ENCODE measurements around the gene FAM110D.

Gene FAM110D

GRCh38 chr1:26189331-26189730, 30.5 kb downstream of the FAM110D start:
- DNase-seq (ENCODE audit: low read depth, low spot score), result no peak

GRCh38 chr1:26189751-26190275, 30.9 kb downstream of the FAM110D start:
- DNase-seq (ENCODE audit: low read depth, low spot score), result no peak

GRCh38 chr1:26190373-26190987, 31.6 kb downstream of the FAM110D start, which contains the start of gene CATSPER4:
Gene CATSPER4 (plus strand): TSS chr1:26190602. CDS start chr1:26190628, 26 bp downstream.
- DNase-seq (ENCODE audit: low read depth, low spot score), result no peak

GRCh38 chr1:26191739-26192138, 32.9 kb downstream of the FAM110D start:
- DNase-seq (ENCODE audit: low read depth, low spot score), result no peak

DNA sequence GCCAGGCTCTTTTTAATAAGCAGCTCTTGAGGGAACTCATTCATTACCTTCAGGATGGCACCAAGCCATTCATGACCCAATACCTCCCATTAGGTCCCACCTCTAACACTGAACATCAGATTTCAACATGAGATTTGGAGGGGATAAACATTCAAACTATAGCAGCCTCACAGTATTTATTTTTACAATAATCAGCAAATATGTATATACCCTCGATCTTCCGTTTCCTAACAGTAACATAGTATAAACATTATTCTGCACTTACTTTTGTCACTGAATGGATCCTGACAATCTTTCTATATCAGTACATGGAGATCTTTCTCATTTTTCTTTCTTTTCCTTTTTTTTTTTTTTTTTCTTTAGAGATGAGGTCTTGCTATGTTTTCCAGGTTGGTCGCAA, 36.9 kb downstream of the FAM110D start:
- DNase-seq (ENCODE audit: low read depth, low spot score), result no peak

DNA sequence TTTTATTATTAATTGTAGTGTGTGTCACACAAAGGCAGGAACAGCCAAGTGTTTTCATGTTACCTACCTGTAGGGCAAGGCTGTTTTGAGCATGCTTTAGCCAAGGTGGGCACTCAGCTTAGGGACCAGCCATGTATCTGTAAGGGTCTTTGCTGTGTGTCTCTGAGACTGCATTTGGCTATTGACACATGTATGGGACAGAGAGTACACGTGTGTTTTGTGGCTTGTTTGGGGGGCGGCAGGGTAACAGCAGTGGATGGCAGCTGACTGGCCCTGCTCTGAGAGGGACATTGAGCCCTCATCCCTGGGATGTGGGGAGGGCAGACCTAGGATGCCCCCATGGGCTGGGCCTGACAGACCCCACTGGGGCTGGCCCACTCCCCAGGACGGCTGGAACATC, 38.4 kb downstream of the FAM110D start:
- no peak for DNase-seq (ENCODE audit: low read depth, low spot score)

DNA sequence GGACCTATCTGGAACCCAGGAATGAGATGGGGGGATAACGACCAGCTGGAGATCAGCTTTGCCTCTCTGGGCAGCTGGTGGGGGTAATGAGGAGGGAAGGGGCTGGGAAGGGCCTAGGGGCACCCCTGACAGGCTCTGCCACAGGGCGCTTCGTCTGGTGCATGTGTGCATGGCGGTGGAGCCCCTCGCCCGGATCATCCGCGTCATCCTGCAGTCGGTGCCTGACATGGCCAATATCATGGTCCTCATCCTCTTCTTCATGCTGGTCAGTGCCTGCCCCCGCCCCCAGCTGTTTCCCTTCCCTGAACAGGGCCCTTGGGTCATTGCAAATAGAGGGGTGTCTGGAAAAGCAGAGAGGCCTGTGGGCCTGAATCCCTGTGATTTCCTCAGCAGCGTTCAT, 38.9 kb downstream of the FAM110D start:
- DNase-seq (ENCODE audit: low read depth, low spot score), result no peak

DNA sequence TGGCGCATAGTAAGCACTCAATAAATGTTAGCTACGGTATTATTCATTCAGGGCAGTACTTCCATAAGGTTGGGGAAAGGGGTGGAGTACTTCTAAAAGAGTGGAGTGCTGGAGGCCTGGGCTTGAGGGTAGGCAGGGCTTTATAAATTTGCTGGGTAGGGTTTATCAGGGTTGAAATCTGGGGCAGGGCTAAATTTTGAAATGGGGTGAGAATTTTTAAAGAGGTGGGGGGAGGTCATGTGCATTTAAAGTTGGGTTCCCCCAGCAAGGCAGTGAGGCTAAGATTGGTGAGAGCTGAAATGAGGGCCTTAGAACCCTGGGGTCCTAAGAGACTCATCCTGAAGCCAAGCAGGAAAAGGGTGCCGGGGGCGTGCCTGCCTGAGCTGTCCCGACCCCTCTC, 41.5 kb downstream of the FAM110D start:
- no peak for DNase-seq (ENCODE audit: low read depth, low spot score)

- DNase-seq (ENCODE audit: low read depth, low spot score), result no peak
These were observed 44.9 kb downstream of the FAM110D start for GRCh38 chr1:26203642-26204318.

- no peak for DNase-seq (ENCODE audit: low read depth, low spot score)
These were observed 51.4 kb downstream of the FAM110D start for GRCh38 chr1:26210147-26210870.

GRCh38 chr1:26212726-26213125, 53.8 kb downstream of the FAM110D start:
- DNase-seq (ENCODE audit: low read depth, low spot score), result no peak

GRCh38 chr1:26213335-26213905, 54.5 kb downstream of the FAM110D start:
- DNase-seq (ENCODE audit: low read depth, low spot score), result no peak
